Transverse colon (tissue), 4 donors: ENCODE results near the gene TRPC3.

Source experiments
- POLR2A ChIP-seq: fragments of 450-650 bp; IDR thresholded peaks from one replicate; pipeline ENCODE4 v1.6.1; 2016; ENCODE audit warnings: antibody characterized with exemption, mild to moderate bottlenecking, moderate library complexity
- POLR2AphosphoS5 ChIP-seq, 3 donors: sonication (generic); formaldehyde crosslinking; IDR thresholded peaks; one replicate each; pipeline ENCODE4 v1.6.1; 2016; ENCODE audit warnings: antibody characterized with exemption in 3 of 3
- TF ChIP-seq, protein P1 (sequence below), 5 experiments: fragments of 200-600 bp in 3 of 5; fragments of 450-650 bp in 2 of 5; sonication (generic) in 3 of 5; IDR thresholded peaks; 1 replicate in 2 of 5; 2 replicates in 3 of 5; pipeline ENCODE4 v1.5.1; 2016 to 2017; ENCODE audit warnings: antibody characterized with exemption in 5 of 5, inconsistent platforms in 3 of 5, mild to moderate bottlenecking in 2 of 5, moderate library complexity in 1 of 5

DNA sequence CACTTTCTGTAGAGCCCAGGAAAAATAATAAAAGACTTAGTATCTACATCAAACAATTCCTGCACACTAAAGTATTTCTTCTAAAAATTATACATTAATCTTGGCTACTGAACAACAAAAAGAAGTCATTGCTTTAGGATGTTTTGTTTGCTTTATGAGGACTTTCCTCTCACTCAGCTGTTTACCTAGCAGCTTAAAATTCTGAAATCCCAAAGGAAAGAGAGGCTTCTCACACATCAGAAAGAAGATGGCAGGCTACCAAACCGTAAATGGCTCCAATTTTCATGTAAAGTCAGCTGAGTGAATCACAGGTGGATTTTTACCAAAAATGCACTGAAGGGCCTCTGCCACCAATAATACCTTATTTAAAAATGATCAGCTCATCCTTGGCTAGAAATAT lies 9.0 kb upstream of the TRPC3 start:
- TF ChIP-seq, protein P1, sequence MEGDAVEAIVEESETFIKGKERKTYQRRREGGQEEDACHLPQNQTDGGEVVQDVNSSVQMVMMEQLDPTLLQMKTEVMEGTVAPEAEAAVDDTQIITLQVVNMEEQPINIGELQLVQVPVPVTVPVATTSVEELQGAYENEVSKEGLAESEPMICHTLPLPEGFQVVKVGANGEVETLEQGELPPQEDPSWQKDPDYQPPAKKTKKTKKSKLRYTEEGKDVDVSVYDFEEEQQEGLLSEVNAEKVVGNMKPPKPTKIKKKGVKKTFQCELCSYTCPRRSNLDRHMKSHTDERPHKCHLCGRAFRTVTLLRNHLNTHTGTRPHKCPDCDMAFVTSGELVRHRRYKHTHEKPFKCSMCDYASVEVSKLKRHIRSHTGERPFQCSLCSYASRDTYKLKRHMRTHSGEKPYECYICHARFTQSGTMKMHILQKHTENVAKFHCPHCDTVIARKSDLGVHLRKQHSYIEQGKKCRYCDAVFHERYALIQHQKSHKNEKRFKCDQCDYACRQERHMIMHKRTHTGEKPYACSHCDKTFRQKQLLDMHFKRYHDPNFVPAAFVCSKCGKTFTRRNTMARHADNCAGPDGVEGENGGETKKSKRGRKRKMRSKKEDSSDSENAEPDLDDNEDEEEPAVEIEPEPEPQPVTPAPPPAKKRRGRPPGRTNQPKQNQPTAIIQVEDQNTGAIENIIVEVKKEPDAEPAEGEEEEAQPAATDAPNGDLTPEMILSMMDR (IDR thresholded peaks at IDR 0.05): no peak
- TF ChIP-seq POLR2AphosphoS5 (IDR thresholded peaks at IDR 0.05): no peak
- no peak for TF ChIP-seq POLR2A
